MCF 10A (cell line): ENCODE results near the gene GPC5. TPM values are rescaled to one million over a fixed set of nuclear protein-coding genes. Genes with fewer than 3 reads are reported as not detected.

Source experiments
- BruUV-seq: library from RNA; stranded (reverse); fragments of 400-500 nt; replicated peaks from 2 replicates; lab custom pipeline; 2021; lab: Mats Ljungman, UMichigan
- CTCF ChIA-PET: fragments of 300-600 bp; sonication (Branson Sonifier 250); formaldehyde crosslinking; extraction: SDS; loops from one replicate; lab custom pipeline; 2021; ENCODE audit warnings: antibody characterized with exemption, inconsistent platforms; lab: Yijun Ruan, JAX
- POLR2A ChIA-PET: fragments of 300-600, 350-650 bp; sonication (Branson Sonifier 250); formaldehyde crosslinking; extraction: SDS; loops from one replicate; lab custom pipeline; 2020; ENCODE audit warnings: antibody characterized with exemption, inconsistent platforms; lab: Yijun Ruan, JAX
- DNase-seq: peaks from one replicate; pipeline ENCODE4 v3.0.0-alpha.2; 2018; ENCODE audit not compliant: unreplicated experiment
- H3K27ac Mint-ChIP-seq: one replicate; pipeline ENCODE4 v1.8.0; 2022; ENCODE audit warnings: mild to moderate bottlenecking, low read depth, mixed read lengths; ENCODE audit not compliant: unreplicated experiment
- H3K27me3 Mint-ChIP-seq: one replicate; pipeline ENCODE4 v1.8.0; 2022; ENCODE audit warnings: mixed read lengths; ENCODE audit not compliant: insufficient read depth, unreplicated experiment
- H3K36me3 Mint-ChIP-seq: one replicate; pipeline ENCODE4 v1.8.0; 2022; ENCODE audit warnings: mild to moderate bottlenecking, moderate library complexity, mixed read lengths; ENCODE audit not compliant: insufficient read depth, unreplicated experiment
- H3K4me1 Mint-ChIP-seq: one replicate; pipeline ENCODE4 v1.8.0; 2022; ENCODE audit warnings: mixed read lengths; ENCODE audit not compliant: insufficient read depth, unreplicated experiment
- H3K4me3 Mint-ChIP-seq: one replicate; pipeline ENCODE4 v1.8.0; 2022; ENCODE audit warnings: mild to moderate bottlenecking, moderate library complexity, mixed read lengths; ENCODE audit not compliant: unreplicated experiment
- H3K9me3 Mint-ChIP-seq: one replicate; pipeline ENCODE4 v1.8.0; 2022; ENCODE audit warnings: mixed read lengths; ENCODE audit not compliant: unreplicated experiment
- CTCF ChIP-seq: fragments of 200-600 bp; IDR thresholded peaks from one replicate; pipeline ENCODE4 v1.8.0; 2022; ENCODE audit warnings: antibody characterized with exemption, mild to moderate bottlenecking; ENCODE audit not compliant: unreplicated experiment
- intact Hi-C: fragments of 100-400 bp; cut with micrococcal nuclease; formaldehyde crosslinking; loops from 2 replicates; pipeline ENCODE4 v1.14.1; 2022
- total RNA-seq: library from RNA; stranded (reverse); gene quantifications from 2 replicates; pipeline ENCODE4 v1.2.3, GENCODE V29; 2022

Gene GPC5
- total RNA-seq, 1 experiment from 2014 or later = not detected

DNA sequence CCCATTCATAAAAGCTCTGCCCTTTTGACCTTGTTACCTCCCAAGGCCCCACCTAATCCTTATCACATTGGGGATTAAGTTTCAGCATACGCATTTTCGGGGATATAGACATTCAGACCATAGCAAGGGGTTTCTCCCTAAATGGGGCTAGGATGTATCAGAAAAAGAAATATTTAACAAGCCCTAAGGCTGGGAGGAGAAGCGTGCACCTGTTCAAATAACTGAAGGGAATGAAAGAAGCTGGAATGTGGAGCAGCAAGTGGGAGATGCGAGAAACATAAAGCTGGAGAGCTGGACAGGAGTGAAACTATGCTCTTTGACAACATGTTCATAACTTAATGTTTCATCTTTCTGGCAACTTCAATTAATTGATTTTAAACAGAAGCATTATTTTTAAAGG is 1016.4 kb downstream of the GPC5 start:
- no peak for DNase-seq
- intact Hi-C loops = no loop called here
- Mint-ChIP-seq H3K9me3 (no peaks in the 10 kb centered on the region), H3K4me1 (no peaks in the 10 kb centered on the region), H3K27me3 (no peaks in the 10 kb centered on the region), H3K27ac (no peak overlapping the region), H3K36me3 (no peaks in the 10 kb centered on the region), H3K4me3 (no peak overlapping the region)
- ChIA-PET POLR2A (no interaction called here), CTCF (interaction anchor here (0.6 kb wide), 2 partner anchors 46 to 387 kb away, joined by 3 to 4 read pairs; no protein-coding TSS in a partner anchor)
- no TSS peak for BruUV-seq
- TF ChIP-seq CTCF = no peak

- no peak for TF ChIP-seq CTCF
- DNase-seq = no peak
- Mint-ChIP-seq H3K27me3 (no peaks in the 10 kb centered on the region), H3K4me1 (no peaks in the 10 kb centered on the region), H3K4me3 (no peak overlapping the region), H3K36me3 (no peaks in the 10 kb centered on the region), H3K27ac (no peak overlapping the region), H3K9me3 (no peaks in the 10 kb centered on the region)
- ChIA-PET POLR2A (no interaction called here), CTCF (no interaction called here)
- BruUV-seq = no TSS peak
- intact Hi-C loops = no loop called here
Measured at GRCh38 chr13:92415781-92416180, 1017.4 kb downstream of the GPC5 start.

DNA sequence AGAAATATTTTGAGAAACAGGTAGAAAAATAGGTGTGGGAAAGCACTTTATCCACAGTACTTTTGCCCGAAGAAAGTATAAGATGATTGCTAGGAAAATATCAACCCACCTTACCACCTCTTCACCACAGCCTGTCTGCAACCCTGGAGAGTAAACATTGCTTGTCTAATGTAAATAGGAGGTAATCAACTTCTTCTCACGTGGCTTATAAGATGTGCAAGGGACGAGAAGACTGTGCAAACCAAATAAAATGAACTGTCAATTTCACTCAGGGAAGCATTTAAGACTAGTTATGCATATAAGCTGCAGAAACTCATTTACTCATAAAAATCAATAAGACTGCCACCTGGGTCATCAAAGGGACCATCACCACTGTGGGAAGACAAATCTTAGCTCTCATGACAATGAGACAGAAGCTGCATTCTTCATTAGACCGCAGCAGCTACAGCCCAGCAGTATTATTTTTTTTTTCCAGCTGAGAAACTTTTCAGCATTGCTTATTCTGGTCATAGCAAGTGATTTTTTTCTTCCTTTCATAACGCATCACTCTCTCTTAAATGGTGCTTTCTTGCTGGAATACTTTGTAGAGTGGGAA is 1020.5 kb downstream of the GPC5 start:
- CTCF ChIA-PET = interaction anchor here (1.1 kb wide), 1 partner anchor 16 kb away, joined by 4 read pairs; no protein-coding TSS in a partner anchor
- no peaks in the 10 kb centered on the region for H3K36me3 Mint-ChIP-seq
- no TSS peak for BruUV-seq

DNA sequence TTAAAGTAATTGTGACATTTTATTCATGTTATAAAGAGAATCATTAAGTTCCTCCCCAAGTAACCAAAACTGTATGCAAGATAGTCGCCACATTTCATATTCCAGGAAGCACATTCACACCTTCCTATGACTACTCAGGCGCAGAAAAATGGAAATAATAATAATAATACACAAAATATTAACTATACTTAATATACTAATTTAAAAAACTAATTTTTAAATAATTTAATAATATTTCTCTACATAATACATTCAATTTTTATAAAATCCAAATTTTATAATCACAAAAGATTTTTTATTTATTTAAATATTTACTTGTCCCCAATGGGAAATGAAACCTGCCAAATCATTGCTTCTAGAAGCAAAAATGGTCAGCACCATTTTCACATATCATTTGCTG is 1030.8 kb downstream of the GPC5 start:
- intact Hi-C loops = no loop called here
- H3K4me1 Mint-ChIP-seq = no peaks in the 10 kb centered on the region
- peaks cover 15% of the 10 kb centered on the region for H3K9me3 Mint-ChIP-seq
- no peaks in the 10 kb centered on the region for H3K36me3 Mint-ChIP-seq
- H3K27me3 Mint-ChIP-seq = no peaks in the 10 kb centered on the region
- no peak overlapping the region for H3K27ac Mint-ChIP-seq
- no peak for TF ChIP-seq CTCF
- no TSS peak for BruUV-seq
- POLR2A ChIA-PET = no interaction called here
- CTCF ChIA-PET = no interaction called here
- H3K4me3 Mint-ChIP-seq = no peak overlapping the region
- DNase-seq = no peak

More for the DNA sequence above, 1020.5 kb downstream of the GPC5 start:
- POLR2A ChIA-PET = interaction anchor here (0.9 kb wide), 1 partner anchor 13 kb away, joined by 4 read pairs; no protein-coding TSS in a partner anchor
- TF ChIP-seq CTCF = no peak
- Mint-ChIP-seq H3K27ac (no peak overlapping the region), H3K4me1 (no peaks in the 10 kb centered on the region), H3K27me3 (no peaks in the 10 kb centered on the region), H3K9me3 (no peaks in the 10 kb centered on the region), H3K4me3 (no peak overlapping the region)
- no peak for DNase-seq
- intact Hi-C loops = no loop called here
